H1 (cell line): ENCODE measurements around the gene SHOX.

ENCODE experiments used
- ATF2 ChIP-seq: IDR thresholded peaks from 2 replicates; pipeline ENCODE4 v1.6.1; 2012; ENCODE audit warnings: low read length, inconsistent platforms
- CTCF ChIP-seq, 3 experiments: IDR thresholded peaks; 1 replicate in 2 of 3; 2 replicates in 1 of 3; pipeline versions ENCODE4 v1.5.1 to v1.6.1; 2011; ENCODE audit warnings: low read length in 3 of 3, mild to moderate bottlenecking in 3 of 3, inconsistent platforms in 2 of 3, low read depth in 1 of 3, moderate library complexity in 1 of 3; ENCODE audit not compliant: insufficient read depth in 1 of 3; ENCODE audit errors: control extremely low read depth in 1 of 3
- HDAC6 ChIP-seq: IDR thresholded peaks from one replicate; pipeline ENCODE4 v1.7.1; 2012; ENCODE audit warnings: low read depth, mild to moderate bottlenecking, inconsistent platforms, low read length, moderate library complexity
- JUN ChIP-seq: IDR thresholded peaks from 2 replicates; pipeline ENCODE4 v1.6.1; 2011; ENCODE audit warnings: low read depth, mild to moderate bottlenecking, improper control_type of control experiment, low read length
- MAX ChIP-seq: IDR thresholded peaks from 2 replicates; pipeline ENCODE4 v1.6.1; 2012; ENCODE audit warnings: inconsistent platforms
- POLR2A ChIP-seq, 2 experiments: IDR thresholded peaks; 1 replicate in 1 of 2; 2 replicates in 1 of 2; pipeline ENCODE4 v1.6.1; 2011; ENCODE audit warnings: low read depth in 2 of 2, low read length in 2 of 2, mild to moderate bottlenecking in 2 of 2; ENCODE audit errors: control extremely low read depth in 1 of 2
- SP1 ChIP-seq: IDR thresholded peaks from 2 replicates; pipeline ENCODE4 v1.6.1; 2011; ENCODE audit warnings: low read depth, low read length
- SUZ12 ChIP-seq: fragments of 200-600 bp; sonication (generic); IDR thresholded peaks from 2 replicates; pipeline ENCODE4 v1.6.1; 2012; ENCODE audit warnings: mild to moderate bottlenecking, inconsistent platforms, low read length, moderate library complexity, mixed read lengths
- USF2 ChIP-seq: IDR thresholded peaks from 2 replicates; pipeline ENCODE4 v1.6.1; 2011; ENCODE audit warnings: low read length, improper control_type of control experiment

- no peak for TF ChIP-seq ATF2
- TF ChIP-seq CTCF (IDR thresholded peaks at IDR 0.05; ENCODE audit: control extremely low read depth in 1 of 3, insufficient read depth in 1 of 3, low read depth in 1 of 3, low read length in 3 of 3): no peak
- TF ChIP-seq JUN: no peak
- no peak for TF ChIP-seq POLR2A (IDR thresholded peaks at IDR 0.05; ENCODE audit: control extremely low read depth in 1 of 2, low read depth in 2 of 2, low read length in 2 of 2)
- no peak for TF ChIP-seq HDAC6
- no peak for TF ChIP-seq SP1
- no peak for TF ChIP-seq MAX
- no peak for TF ChIP-seq SUZ12
- TF ChIP-seq USF2: no peak
Observed at GRCh38 chrX:617891-618290, 12.7 kb upstream of the SHOX start.
